T-helper 22 cell (primary cell): ENCODE measurements around the gene PLCL2.
"Not testable (repeated sequence)": the region's sequence is repeated elsewhere in the genome, so short reads cannot be mapped to it uniquely, and the experiment has no call there.

ENCODE experiments used
- DNase-seq: peaks from one replicate; pipeline ENCODE4 v3.0.0-alpha.2; 2020; ENCODE audit warnings: low read depth

PLCL2 gene

GRCh38 chr3:17119201-17120072 lies 234.7 kb downstream of the PLCL2 start:
- DNase-seq = no peak

GRCh38 chr3:17120115-17120514 lies 235.4 kb downstream of the PLCL2 start:
- no peak for DNase-seq

GRCh38 chr3:17121336-17121735 lies 236.6 kb downstream of the PLCL2 start:
- DNase-seq = no peak

- DNase-seq = no peak
Observed at GRCh38 chr3:17122758-17123157, 238.0 kb downstream of the PLCL2 start.

- DNase-seq = no peak
Observed at GRCh38 chr3:17125738-17126442, 241.1 kb downstream of the PLCL2 start.

GRCh38 chr3:17128671-17129070 lies 243.9 kb downstream of the PLCL2 start:
- not testable (repeated sequence) for DNase-seq

- DNase-seq = no peak
Observed at GRCh38 chr3:17129556-17129955, 244.8 kb downstream of the PLCL2 start.

GRCh38 chr3:17130956-17131355 lies 246.2 kb downstream of the PLCL2 start:
- DNase-seq = no peak

GRCh38 chr3:17132286-17133115 lies 247.7 kb downstream of the PLCL2 start:
- no peak for DNase-seq

- DNase-seq = no peak
Observed at GRCh38 chr3:17133632-17134545, 249.1 kb downstream of the PLCL2 start.

GRCh38 chr3:17135696-17136095 lies 250.9 kb downstream of the PLCL2 start:
- DNase-seq = no peak

- DNase-seq = no peak
Observed at GRCh38 chr3:17136136-17136721, 251.5 kb downstream of the PLCL2 start.

- DNase-seq = no peak
Observed at GRCh38 chr3:17137321-17137826, 252.6 kb downstream of the PLCL2 start.

GRCh38 chr3:17138246-17139039 lies 253.7 kb downstream of the PLCL2 start:
- DNase-seq = no peak
